Neural crest cell (in vitro differentiated cells): Measurements from ENCODE around the gene ATG4D. TPM values are rescaled to one million over a fixed set of nuclear protein-coding genes. Genes with fewer than 3 reads are reported as not detected.

Experiments
- DNase-seq: peaks from one replicate; pipeline ENCODE4 v3.0.0; 2021; ENCODE audit warnings: low read depth, mixed read lengths, low spot score
- H3K27ac Mint-ChIP-seq: one replicate; pipeline ENCODE4 v1.8.0; 2021; ENCODE audit warnings: mild to moderate bottlenecking, mixed read lengths; ENCODE audit not compliant: unreplicated experiment
- H3K27me3 Mint-ChIP-seq: 2 replicates; pipeline ENCODE4 v1.8.0; 2021; ENCODE audit warnings: low read depth, mild to moderate bottlenecking, mixed read lengths
- H3K36me3 Mint-ChIP-seq: 2 replicates; pipeline ENCODE4 v1.8.0; 2021; ENCODE audit warnings: low read depth, mild to moderate bottlenecking, mixed read lengths
- H3K4me1 Mint-ChIP-seq: 2 replicates; pipeline ENCODE4 v1.8.0; 2021; ENCODE audit warnings: mixed read lengths
- H3K4me3 Mint-ChIP-seq: one replicate; pipeline ENCODE4 v1.8.0; 2021; ENCODE audit warnings: mild to moderate bottlenecking, mixed read lengths
- H3K9me3 Mint-ChIP-seq: 2 replicates; pipeline ENCODE4 v1.8.0; 2021; ENCODE audit warnings: mixed read lengths
- total RNA-seq: library from RNA; stranded (reverse); gene quantifications from 2 replicates; pipeline ENCODE4 v1.2.1, GENCODE V29; 2021
- TF ChIP-seq, protein P1 (sequence below): fragments of 200-600 bp; sonication (generic); conservative IDR thresholded peaks from 2 replicates; pipeline ENCODE4 v1.5.0; 2021; ENCODE audit warnings: antibody characterized with exemption, mild to moderate bottlenecking

Gene ATG4D
- total RNA-seq, 1 donor from 2014 or later: 56.7 TPM

DNA sequence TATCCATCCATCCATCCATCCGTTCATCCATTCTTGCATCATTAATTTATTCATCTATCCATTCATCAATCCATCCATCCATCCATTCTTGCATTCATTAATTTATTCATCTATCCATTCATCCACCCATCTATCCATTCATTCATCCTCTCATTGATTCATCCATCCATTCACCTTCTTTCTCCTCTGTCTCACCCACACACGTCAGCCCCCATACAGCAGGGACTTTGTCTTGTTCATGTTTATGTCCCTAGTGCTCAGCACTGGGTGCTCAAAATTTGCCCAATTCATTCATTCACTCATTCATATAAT, 44.1 kb downstream of the ATG4D start:
- Mint-ChIP-seq H3K36me3 (peaks cover 5% of the 10 kb centered on the region), H3K4me3 (no peak overlapping the region), H3K27me3 (peaks cover 61% of the 10 kb centered on the region), H3K4me1 (peaks cover 6% of the 10 kb centered on the region), H3K27ac (no peak overlapping the region), H3K9me3 (peaks cover 5% of the 10 kb centered on the region)
- TF ChIP-seq, protein P1, sequence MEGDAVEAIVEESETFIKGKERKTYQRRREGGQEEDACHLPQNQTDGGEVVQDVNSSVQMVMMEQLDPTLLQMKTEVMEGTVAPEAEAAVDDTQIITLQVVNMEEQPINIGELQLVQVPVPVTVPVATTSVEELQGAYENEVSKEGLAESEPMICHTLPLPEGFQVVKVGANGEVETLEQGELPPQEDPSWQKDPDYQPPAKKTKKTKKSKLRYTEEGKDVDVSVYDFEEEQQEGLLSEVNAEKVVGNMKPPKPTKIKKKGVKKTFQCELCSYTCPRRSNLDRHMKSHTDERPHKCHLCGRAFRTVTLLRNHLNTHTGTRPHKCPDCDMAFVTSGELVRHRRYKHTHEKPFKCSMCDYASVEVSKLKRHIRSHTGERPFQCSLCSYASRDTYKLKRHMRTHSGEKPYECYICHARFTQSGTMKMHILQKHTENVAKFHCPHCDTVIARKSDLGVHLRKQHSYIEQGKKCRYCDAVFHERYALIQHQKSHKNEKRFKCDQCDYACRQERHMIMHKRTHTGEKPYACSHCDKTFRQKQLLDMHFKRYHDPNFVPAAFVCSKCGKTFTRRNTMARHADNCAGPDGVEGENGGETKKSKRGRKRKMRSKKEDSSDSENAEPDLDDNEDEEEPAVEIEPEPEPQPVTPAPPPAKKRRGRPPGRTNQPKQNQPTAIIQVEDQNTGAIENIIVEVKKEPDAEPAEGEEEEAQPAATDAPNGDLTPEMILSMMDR: no peak
- DNase-seq: no peak

DNA sequence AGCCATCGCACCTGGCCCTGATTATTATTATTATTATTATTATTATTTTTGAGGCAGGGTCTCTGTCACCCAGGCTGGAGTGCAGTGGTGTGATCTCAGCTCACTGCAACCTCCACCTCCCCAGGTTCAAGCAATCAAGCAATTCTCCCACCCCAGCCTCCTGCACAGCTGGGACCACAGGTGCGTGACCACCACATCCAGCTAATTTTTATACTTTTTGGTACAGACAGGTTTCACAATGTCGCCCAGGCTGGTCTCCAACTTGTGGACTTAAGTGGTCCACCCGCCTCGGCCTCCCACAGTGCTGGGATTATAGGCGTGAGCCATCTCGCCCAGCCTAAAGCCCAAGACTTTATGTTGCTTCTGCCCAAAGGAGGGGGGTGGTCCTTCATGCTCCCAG, 49.4 kb downstream of the ATG4D start:
- no peak for DNase-seq
- Mint-ChIP-seq H3K36me3 (no peaks in the 10 kb centered on the region), H3K27ac (no peak overlapping the region), H3K9me3 (no peaks in the 10 kb centered on the region), H3K27me3 (peaks cover 21% of the 10 kb centered on the region), H3K4me3 (no peak overlapping the region), H3K4me1 (peaks cover 10% of the 10 kb centered on the region)
- TF ChIP-seq, protein P1: no peak

DNA sequence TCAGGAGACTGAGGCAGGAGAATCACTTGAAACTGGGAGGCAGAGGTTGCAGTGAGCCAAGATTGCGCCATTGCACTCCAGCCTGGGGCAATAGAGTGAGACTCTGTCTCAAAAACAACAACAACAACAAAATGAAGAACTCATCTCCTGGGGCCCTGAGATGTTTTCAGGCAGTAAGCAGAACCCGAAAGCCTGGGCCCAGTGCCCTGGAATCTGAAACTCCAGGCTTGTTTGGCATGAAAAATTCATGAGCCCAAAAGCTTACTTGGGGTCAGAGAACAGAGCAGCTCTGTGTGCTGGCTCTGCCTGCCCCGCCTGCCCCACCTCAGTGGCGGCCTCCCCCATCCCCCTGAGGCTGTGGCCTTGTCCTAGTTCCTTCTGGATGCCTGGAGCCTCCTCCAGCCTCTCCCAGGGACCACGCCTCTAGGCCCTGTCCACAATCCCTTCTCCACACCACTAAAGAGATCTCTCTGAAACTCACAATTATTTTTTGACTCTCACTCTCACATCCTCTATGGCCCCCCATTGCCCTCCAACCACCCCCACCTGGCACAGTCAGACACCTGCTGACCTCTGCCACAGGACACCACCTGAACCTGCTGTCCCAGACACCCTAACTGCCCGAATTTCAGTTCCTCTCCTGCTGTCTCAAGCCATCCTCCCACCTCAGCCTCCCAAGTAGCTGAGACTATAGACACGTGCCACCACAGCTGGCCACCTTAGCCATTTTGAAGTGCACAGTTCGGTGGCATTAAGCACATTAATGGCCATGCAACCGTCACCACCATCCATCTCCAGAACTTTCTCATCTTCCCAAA, 50.3 kb downstream of the ATG4D start:
- H3K27me3 Mint-ChIP-seq: peaks cover 13% of the 10 kb centered on the region
- H3K27ac Mint-ChIP-seq: peak overlapping the region; percentile 57
- no peaks in the 10 kb centered on the region for H3K9me3 Mint-ChIP-seq
- H3K36me3 Mint-ChIP-seq: no peaks in the 10 kb centered on the region
- no peak for DNase-seq
- H3K4me1 Mint-ChIP-seq: peaks cover 10% of the 10 kb centered on the region
- H3K4me3 Mint-ChIP-seq: peak overlapping the region; percentile 28
- TF ChIP-seq, protein P1: no peak

GRCh38 chr19:10600149-10600548, 56.4 kb downstream of the ATG4D start:
- Mint-ChIP-seq H3K27me3 (peaks cover 10% of the 10 kb centered on the region), H3K9me3 (no peaks in the 10 kb centered on the region), H3K27ac (no peak overlapping the region), H3K36me3 (no peaks in the 10 kb centered on the region), H3K4me3 (peak overlapping the region; percentile 80), H3K4me1 (peaks cover 18% of the 10 kb centered on the region)
- DNase-seq: no peak
- TF ChIP-seq, protein P1: no peak

GRCh38 chr19:10601999-10602329, 58.3 kb downstream of the ATG4D start:
- H3K4me1 Mint-ChIP-seq: peaks cover 18% of the 10 kb centered on the region
- H3K27ac Mint-ChIP-seq: peak overlapping the region; percentile 93

More at GRCh38 chr19:10601999-10602329, 58.3 kb downstream of the ATG4D start:
- no peak for DNase-seq
- Mint-ChIP-seq H3K4me3 (peak overlapping the region; percentile 87), H3K36me3 (no peaks in the 10 kb centered on the region), H3K9me3 (no peaks in the 10 kb centered on the region), H3K27me3 (peaks cover 8% of the 10 kb centered on the region)
- TF ChIP-seq, protein P1: no peak
